Choroid plexus epithelial cell (primary cell): Measurements from ENCODE around the gene TTBK2.

Experiments used
- DNase-seq: peaks from one replicate; pipeline ENCODE4 v3.0.0-alpha.2; 2010; ENCODE audit warnings: low read depth
- H3K4me3 ChIP-seq: 2 replicates; pipeline ENCODE4 v1.5.1; 2011; ENCODE audit warnings: low read depth, mild to moderate bottlenecking, control low read depth, low read length, moderate library complexity
- TF ChIP-seq, protein P1 (sequence below): conservative IDR thresholded peaks from 2 replicates; pipeline ENCODE4 v1.5.1; 2011; ENCODE audit warnings: low read depth, mild to moderate bottlenecking, control low read depth, inconsistent platforms, low read length, moderate library complexity

The TTBK2 gene

DNA sequence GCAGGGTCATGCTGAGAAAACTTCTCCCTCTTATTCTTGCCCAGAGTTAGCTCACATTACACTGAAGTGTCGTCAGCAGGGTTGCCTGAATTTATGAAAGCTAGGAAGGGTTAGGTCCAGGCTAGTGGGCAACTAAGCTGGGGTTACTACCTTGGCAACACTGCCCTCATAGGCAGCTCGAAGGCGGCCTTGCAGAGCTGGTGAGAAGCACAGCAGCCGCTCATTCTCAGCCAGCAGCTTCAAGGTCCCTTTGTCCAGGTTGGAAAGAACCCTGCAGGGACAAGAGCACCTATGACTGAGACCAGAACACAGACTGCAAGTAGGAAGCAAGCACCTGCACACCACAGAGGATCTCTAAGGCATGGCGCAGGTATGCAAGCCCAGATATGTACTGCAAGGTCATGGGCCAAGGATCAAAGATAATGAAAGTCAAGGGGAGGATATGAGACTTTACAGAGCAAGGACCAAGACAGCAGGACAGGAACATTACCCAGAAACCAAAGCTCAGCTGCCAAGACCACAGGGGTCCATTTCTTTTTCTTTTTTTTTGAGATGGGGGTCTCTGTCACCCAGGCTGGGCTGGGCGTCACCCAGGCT, 186.4 kb downstream of the TTBK2 start:
- TF ChIP-seq, protein P1, sequence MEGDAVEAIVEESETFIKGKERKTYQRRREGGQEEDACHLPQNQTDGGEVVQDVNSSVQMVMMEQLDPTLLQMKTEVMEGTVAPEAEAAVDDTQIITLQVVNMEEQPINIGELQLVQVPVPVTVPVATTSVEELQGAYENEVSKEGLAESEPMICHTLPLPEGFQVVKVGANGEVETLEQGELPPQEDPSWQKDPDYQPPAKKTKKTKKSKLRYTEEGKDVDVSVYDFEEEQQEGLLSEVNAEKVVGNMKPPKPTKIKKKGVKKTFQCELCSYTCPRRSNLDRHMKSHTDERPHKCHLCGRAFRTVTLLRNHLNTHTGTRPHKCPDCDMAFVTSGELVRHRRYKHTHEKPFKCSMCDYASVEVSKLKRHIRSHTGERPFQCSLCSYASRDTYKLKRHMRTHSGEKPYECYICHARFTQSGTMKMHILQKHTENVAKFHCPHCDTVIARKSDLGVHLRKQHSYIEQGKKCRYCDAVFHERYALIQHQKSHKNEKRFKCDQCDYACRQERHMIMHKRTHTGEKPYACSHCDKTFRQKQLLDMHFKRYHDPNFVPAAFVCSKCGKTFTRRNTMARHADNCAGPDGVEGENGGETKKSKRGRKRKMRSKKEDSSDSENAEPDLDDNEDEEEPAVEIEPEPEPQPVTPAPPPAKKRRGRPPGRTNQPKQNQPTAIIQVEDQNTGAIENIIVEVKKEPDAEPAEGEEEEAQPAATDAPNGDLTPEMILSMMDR, result no peak
- DNase-seq, result no peak
- no peak overlapping the region for H3K4me3 ChIP-seq

DNA sequence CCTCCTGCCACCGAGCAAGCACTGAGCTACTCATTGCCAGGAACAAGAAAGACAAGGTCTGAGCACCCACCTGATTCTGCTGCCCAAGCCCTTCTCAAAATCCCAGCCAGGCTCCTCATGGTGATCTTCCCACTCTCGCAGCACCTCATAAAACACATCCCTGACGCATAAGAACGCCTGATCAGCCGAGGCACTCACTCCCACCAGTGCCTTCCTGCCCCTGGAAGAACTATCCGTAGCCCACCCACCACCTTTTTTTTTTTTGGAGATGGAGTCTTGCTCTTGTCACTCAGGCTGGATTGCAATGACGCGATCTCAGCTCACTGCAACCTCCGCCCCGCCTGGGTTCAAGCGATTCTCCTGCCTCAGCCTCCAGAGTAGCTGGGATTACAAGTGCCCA, 187.6 kb downstream of the TTBK2 start:
- TF ChIP-seq, protein P1, result no peak
- DNase-seq, result no peak
- H3K4me3 ChIP-seq, result no peak overlapping the region

DNA sequence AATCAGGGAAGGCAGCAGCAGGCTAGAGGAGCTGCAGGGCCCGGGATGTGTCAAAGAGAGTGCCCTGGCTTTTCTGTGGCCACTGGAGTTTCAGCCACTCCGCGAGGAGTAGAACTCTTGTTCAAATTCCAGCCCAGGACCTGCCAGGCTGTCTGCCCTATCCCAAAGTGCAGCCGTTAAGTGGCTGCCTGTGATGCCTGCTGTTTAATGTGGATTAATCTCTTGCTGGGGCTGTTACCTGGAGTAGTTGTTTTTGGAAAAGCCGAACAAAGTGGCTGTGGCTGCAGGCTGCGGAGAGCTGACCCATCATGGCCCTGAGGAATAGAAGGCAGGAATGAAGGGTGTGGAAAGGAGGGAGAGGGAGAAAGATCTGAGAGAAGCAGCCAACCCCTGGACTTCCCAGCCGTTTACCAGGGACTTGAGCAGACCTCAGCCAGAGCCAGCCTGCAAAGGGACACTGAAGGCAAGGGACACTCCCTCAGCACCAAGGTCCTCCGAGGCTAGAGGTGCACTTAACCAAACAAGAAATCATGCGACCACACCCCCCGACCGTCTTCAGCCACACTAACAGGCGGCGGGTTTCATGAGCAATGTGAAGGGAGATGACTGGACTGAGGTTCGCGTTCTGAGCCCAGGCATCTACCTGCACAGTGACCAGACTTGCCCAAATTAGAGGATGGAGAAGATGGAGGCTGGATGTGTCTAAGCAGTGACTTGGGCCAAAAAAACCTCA, 188.3 kb downstream of the TTBK2 start:
- TF ChIP-seq, protein P1, result no peak
- H3K4me3 ChIP-seq, result no peak overlapping the region

DNA sequence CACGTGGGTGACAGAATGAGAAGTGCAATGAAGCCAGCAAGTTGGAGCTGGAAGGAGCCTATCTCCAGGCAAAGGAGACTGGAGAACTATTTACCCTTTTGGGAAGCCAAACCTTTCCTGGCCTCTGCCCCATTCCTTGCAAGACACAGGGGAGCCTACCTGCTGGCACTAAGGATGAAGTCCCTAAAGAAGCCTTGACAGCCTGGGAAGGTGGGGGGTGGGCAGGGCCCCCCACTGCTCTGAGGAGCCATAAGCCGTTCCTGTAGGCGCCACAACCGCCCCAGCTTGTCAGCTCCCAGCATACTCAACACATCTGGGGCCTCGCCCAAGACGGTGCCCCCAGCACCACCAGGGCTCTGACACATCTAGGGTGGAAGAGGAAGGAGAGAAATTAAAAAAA, 189.1 kb downstream of the TTBK2 start:
- TF ChIP-seq, protein P1, result no peak
- no peak overlapping the region for H3K4me3 ChIP-seq
- DNase-seq, result no peak

More for the DNA sequence above, 188.3 kb downstream of the TTBK2 start:
- no peak for DNase-seq

DNA sequence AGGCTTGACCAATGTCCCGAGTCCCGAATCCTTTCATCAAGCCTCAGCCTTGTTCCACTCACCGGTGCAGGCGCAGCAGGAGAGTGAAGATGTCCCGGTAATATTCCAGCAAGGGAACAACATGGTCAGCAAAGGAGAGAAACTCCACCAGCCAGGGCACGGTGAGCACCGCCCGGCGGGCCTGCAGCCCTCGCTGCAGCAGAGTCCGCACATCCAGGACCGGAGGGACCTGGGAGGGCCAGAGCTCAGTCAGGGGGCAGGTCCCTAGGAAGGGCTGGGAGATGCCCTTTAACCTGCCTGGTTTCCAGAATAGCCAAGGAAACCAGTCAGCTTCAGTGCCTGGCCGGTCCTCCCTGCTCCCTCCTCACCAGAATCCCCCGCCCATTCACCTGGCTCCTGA, 190.0 kb downstream of the TTBK2 start:
- H3K4me3 ChIP-seq, result no peak overlapping the region
- TF ChIP-seq, protein P1, result no peak
- DNase-seq, result no peak

- H3K4me3 ChIP-seq, result no peak overlapping the region
- no peak for DNase-seq
- TF ChIP-seq, protein P1, result no peak
These were observed 190.4 kb downstream of the TTBK2 start for GRCh38 chr15:42730135-42730534.

DNA sequence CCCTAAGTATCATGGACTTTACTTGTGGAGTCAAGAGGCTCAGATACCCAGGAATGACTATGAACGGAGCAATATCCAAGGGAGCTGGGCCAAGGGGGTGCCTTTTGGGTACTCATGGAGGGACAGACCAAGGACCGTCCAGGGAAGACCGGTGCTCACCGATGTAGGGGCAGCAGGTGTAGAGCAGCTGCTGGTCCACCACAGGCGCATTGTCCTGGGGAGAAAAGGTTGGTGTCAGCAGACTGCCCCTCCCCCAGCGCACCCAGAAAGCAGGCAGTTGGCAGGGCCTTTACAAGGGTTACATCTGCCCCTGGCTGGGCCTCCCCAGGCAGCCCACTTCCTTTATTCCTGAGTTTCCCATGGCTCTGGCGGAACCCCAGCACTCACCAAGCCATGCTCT, 191.2 kb downstream of the TTBK2 start:
- DNase-seq, result no peak
- no peak overlapping the region for H3K4me3 ChIP-seq
- TF ChIP-seq, protein P1, result no peak
